Measurements from ENCODE around the gene TSHZ3. TPM values are rescaled to one million over a fixed set of nuclear protein-coding genes. Genes with fewer than 3 reads are reported as not detected.

The TSHZ3 gene
- total RNA-seq, 1 experiment from 2014 or later, result 3.2 TPM

GRCh38 chr19:31352782-31353651 lies 3.8 kb upstream of the TSHZ3 start:
- peaks cover 2% of the 10 kb centered on the region for H4K20me1 ChIP-seq (ENCODE audit: control insufficient read depth, insufficient read depth, insufficient read length)
- H3K27me3 Mint-ChIP-seq (ENCODE audit: low read depth), result peaks cover 77% of the 10 kb centered on the region

More at GRCh38 chr19:31352782-31353651, 3.8 kb upstream of the TSHZ3 start:
- H2BK15ac ChIP-seq (ENCODE audit: low read depth, low read length), result no peak overlapping the region
- H3K23ac ChIP-seq (ENCODE audit: insufficient read length, low read depth, low read length), result no peak overlapping the region
- no peak overlapping the region for H3K27ac ChIP-seq (ENCODE audit: insufficient read length, low read depth, low read length)
- H3K9me3 ChIP-seq (ENCODE audit: control insufficient read depth, low read depth, low read length), result no peaks in the 10 kb centered on the region
- H3K4ac ChIP-seq (ENCODE audit: low read depth, low read length), result no peak overlapping the region
- H3K79me1 ChIP-seq (ENCODE audit: insufficient read depth, low read depth, low read length, poor library complexity, severe bottlenecking), result no peaks in the 10 kb centered on the region
- H2AFZ ChIP-seq (ENCODE audit: low read length), result no peak overlapping the region
- H3K4me1 Mint-ChIP-seq, result peaks cover 58% of the 10 kb centered on the region in 2 experiments
- H3K18ac ChIP-seq (ENCODE audit: insufficient read length, low read depth, low read length), result no peak overlapping the region
- peaks cover 15% of the 10 kb centered on the region; the same call in 1 of the 2 replicates for H3K4me1 ChIP-seq (ENCODE audit: insufficient read depth, low read length)
- no peak overlapping the region for H4K5ac ChIP-seq (ENCODE audit: insufficient read length, low read depth, low read length)
- peaks cover 56% of the 10 kb centered on the region for H3K23me2 ChIP-seq (ENCODE audit: insufficient read length, low read depth, low read length, poor library complexity, severe bottlenecking)
- peak overlapping the region; percentile 83 to 90 for H3K4me3 Mint-ChIP-seq
- no peak overlapping the region for H4K8ac ChIP-seq (replicated peaks; ENCODE audit: insufficient read length, low read depth, low read length)
- peak overlapping the region; percentile 94 for H3K4me2 ChIP-seq (ENCODE audit: insufficient read depth, insufficient read length, low read length)
- H3T11ph ChIP-seq (ENCODE audit: low read length), result no peak overlapping the region
- TF ChIP-seq, protein P1, sequence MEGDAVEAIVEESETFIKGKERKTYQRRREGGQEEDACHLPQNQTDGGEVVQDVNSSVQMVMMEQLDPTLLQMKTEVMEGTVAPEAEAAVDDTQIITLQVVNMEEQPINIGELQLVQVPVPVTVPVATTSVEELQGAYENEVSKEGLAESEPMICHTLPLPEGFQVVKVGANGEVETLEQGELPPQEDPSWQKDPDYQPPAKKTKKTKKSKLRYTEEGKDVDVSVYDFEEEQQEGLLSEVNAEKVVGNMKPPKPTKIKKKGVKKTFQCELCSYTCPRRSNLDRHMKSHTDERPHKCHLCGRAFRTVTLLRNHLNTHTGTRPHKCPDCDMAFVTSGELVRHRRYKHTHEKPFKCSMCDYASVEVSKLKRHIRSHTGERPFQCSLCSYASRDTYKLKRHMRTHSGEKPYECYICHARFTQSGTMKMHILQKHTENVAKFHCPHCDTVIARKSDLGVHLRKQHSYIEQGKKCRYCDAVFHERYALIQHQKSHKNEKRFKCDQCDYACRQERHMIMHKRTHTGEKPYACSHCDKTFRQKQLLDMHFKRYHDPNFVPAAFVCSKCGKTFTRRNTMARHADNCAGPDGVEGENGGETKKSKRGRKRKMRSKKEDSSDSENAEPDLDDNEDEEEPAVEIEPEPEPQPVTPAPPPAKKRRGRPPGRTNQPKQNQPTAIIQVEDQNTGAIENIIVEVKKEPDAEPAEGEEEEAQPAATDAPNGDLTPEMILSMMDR (conservative IDR thresholded peaks at IDR 0.05), result no peak
- H3K9me3 Mint-ChIP-seq, result no peaks in the 10 kb centered on the region; a peak in 2 of 5 replicates
- H3K56ac ChIP-seq (ENCODE audit: insufficient read length, low read depth, low read length), result no peak overlapping the region
- H3K9ac ChIP-seq (ENCODE audit: extremely low read depth, insufficient read length, low read length), result peak overlapping the region; percentile 16
- no peak overlapping the region for H4K91ac ChIP-seq (ENCODE audit: insufficient read length, low read depth, low read length)
- DNase-seq, result peak; percentile 56
- H2BK5ac ChIP-seq (ENCODE audit: insufficient read length, low read length), result no peak overlapping the region
- H2BK120ac ChIP-seq (ENCODE audit: low read depth, low read length, poor library complexity, severe bottlenecking), result no peak overlapping the region
- no peak overlapping the region for H2BK12ac ChIP-seq (ENCODE audit: insufficient read length, low read depth, low read length)
- no peak overlapping the region for H2AK5ac ChIP-seq (ENCODE audit: insufficient read length, low read length)
- H3K27me3 ChIP-seq (ENCODE audit: insufficient read depth, low read length), result peaks cover 42% of the 10 kb centered on the region
- H3K27ac Mint-ChIP-seq, result no peak overlapping the region
- peaks cover 2% of the 10 kb centered on the region; the same call in 1 of the 2 replicates for H3K79me2 ChIP-seq (ENCODE audit: insufficient read depth, low read length)
- H2BK20ac ChIP-seq (ENCODE audit: low read depth, low read length, poor library complexity, severe bottlenecking), result no peak overlapping the region
- WGBS (ENCODE audit: extremely low coverage, insufficient read length, low lambda C conversion rate), result no CpG with 5 or more reads among the region's 43 CpGs
- H3K14ac ChIP-seq (ENCODE audit: insufficient read depth, low read length), result no peak overlapping the region
- no peaks in the 10 kb centered on the region; a peak in 1 of 7 replicates for H3K36me3 Mint-ChIP-seq (ENCODE audit: insufficient read depth in 1 of 3, low read depth in 3 of 3)
